Mesenteric fat pad (tissue), 1 donor: Measurements from ENCODE around the gene PYCR2. TPM values are rescaled to one million over a fixed set of nuclear protein-coding genes. Genes with fewer than 3 reads are reported as not detected.

Experiments
- DNase-seq: peaks from one replicate; pipeline ENCODE4 v3.0.0-alpha.2; 2020; ENCODE audit warnings: low spot score
- microRNA-seq: library from miRNA; unstranded; fragments of <30 nt; microRNA quantifications from one replicate; pipeline ENCODE4 v1.2.0, GENCODE V29; 2020; ENCODE audit warnings: borderline number of aligned reads
- total RNA-seq: library from RNA; stranded (reverse); fragmentation: NEBNext Ultra II Directional; extraction: Animal tissue kit (Norgen Biotek cat#: 25700); gene quantifications from one replicate; pipeline ENCODE4 v1.2.1, GENCODE V29; 2021
- donor health status: DM: yes; HTN: yes; CAD: no.

The PYCR2 gene
- total RNA-seq, 1 donor from 2014 or later: 48.9 TPM

DNA sequence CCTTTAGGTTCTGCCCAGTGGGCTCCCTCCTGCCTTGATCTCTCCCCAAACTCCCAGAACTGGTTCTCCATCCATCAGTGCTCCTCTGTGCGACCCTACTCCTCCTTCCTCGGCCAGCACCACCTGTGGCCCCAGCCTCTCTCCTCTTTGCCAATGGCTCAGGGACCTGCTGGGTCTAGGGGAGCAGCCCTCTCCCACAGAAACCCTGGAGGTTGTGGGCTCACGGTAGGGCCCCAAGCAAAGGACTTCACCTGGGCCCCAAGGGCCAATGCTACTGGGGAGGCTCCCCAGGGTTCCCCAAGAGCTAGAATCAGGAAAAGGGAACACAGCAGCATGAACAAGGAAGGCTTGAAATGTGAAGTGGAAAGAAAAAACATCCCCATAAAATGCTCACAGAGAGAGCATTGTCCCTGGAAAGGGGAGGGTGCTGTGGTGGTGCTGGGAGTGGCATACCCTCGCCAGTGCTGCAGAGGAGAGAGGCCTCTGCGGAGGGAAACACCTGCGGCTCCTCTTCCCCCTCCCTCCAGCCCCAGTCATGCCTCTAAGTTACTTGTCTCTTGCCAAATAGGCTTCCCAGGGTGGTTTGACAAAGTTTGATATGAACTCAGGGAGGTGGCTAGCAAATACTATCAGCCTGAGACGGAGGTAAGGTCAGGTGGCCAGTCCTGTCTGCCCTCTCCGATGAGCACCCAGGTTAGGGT is 44.4 kb downstream of the PYCR2 start:
- no peak for DNase-seq

- no peak for DNase-seq
Observed at GRCh38 chr1:225878282-225878681, 45.8 kb downstream of the PYCR2 start.

GRCh38 chr1:225877580-225877979 is 46.5 kb downstream of the PYCR2 start:
- no peak for DNase-seq

DNA sequence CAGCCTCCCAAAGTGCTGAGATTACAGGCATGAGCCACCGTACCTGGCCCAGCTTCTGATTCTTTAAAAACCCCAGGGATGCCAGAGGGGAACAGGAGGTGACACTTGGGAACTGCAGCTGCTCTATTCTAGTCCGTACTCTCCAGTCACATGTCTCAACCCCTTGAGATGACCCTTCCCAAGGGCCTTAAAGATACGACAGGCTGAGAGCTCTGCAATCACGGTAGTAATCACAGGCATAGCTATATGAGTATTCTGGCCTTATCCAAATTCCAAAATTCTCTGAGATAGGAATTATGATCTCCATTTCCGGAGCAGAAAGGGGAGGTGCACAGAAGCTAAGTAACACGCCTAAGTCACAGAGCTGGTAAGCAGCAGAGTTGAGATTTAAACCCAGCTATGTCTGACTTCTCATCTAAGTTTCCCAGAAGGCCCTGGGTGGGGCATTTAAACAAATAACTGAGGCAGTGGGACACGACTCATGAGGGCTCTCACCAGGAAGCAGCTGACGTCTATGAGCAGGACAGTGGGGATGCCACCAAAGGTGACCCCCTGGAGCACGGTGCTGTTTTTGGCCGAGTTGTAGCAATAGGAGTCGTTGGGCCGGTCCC is 47.0 kb downstream of the PYCR2 start:
- DNase-seq: no peak

DNA sequence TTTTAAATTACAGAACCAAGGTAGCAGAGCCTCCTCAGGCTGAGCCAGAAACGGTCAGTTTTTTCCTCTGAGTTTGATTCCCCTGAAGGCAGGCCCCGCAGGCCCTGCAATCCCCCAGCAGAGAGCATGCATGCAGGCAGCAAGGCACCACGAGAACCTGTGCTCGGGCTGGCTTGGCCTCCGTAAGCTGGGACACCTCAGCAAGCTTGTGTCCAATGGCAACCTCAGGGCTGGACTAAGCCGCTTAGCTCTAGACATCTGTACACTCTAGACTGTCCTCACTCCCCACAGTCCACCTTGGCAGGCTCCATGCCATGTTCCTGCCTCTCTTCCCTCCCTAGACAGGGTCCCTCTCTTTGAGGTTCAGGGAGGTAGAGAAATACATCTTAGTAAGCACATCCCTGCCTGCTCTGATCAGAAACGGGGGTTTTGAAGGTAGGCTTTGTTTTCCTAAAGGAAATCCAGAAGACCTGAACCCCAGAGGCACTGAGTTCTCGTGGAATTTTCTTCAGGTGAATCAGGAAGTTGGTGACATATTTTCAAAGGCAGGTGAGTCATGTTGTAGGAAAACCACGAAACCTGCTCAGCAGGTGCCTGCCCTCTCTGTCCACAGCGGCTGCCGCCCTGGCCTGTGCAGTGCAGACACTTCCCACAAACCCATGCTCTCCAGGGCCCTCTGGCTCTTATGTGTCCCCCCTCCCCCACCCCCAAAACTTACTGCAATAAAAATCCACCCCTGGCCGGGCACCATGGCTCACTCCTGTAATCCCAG is 48.8 kb downstream of the PYCR2 start:
- no peak for DNase-seq

DNA sequence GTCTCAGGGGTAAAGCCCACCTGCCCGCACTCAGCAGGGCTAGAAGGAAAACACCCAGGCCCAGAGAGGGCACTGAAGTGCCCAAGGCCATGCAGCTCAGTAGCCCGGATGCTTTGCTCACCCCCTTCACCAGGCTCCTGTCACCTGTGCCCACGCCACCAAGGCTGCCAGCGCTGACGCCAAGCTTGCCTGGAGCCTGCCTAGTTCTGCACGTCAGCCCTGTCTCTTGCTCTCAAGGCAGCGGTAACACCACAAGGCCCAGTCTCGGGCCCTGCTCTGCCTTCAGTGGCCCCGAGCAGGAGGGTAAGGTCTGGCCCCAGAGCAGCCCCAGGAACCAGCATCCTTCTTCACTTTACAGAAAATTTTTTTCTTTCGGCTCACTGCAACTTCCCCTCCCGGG is 49.6 kb downstream of the PYCR2 start:
- DNase-seq: no peak

DNA sequence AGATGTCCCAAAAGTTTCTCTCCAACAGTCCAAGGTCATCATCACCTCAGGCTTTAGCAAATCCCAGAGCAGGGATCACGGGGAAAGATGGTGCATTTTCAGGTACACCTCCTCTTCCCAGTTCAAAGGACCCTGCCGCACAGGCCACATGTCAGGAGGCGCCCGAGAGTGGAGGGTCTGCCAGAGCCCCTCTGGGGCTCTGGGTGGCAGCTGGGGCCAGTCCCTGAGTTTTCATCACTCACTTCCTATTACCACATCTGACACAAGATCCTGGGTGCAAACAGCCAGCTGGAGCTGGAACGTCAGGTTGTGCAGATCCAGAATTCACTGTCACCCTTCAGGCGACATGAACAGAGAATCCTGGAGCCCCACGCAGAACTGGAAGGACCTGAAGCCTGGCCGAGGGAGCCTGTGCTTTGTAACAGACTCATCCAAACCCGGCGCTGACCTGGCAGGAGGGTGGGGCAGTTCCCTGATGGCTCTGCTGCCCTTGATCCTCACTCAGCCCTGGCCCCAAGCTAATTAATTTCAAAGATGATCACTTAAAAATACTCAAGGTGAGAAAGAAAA is 50.7 kb downstream of the PYCR2 start:
- no peak for DNase-seq

- no peak for DNase-seq
Observed at GRCh38 chr1:225872075-225872430, 52.0 kb downstream of the PYCR2 start.

- no peak for DNase-seq
Observed at GRCh38 chr1:225871359-225872074, 52.5 kb downstream of the PYCR2 start.

DNA sequence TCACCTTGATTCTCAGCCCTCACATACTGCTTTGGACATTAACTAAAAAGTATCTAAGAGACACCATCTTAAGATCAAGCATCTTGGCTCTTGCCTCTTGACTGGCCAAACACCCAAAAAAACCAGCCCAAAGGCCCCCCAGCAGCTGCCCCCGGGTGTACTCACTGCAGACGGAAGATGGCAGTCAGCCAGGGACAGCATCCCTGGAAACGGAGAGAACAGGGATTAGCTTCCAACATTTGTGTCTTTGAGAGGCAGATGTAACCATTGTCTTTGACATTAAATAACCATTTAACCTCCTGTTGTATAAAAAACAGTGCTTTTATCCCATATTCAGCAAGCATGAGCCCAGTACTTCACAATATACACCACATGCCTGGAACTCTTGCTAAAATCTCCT is 53.1 kb downstream of the PYCR2 start:
- no peak for DNase-seq

Small RNA genes lying within 50 kb of the gene (microRNA-seq; reads per million reads assigned to microRNA genes)
- not detected for gene MIR6741

Other genes starting within 250 kb of the PYCR2 start
- 125 TPM for gene SRP9, start 146.4 kb downstream of the PYCR2 start, total RNA-seq
- 288 TPM for gene EPHX1, start 114.1 kb downstream of the PYCR2 start, total RNA-seq
- gene TMEM63A, start 41.9 kb downstream of the PYCR2 start, total RNA-seq: 79.7 TPM
- not detected for gene LEFTY1, start 35.1 kb downstream of the PYCR2 start, total RNA-seq
- gene LEFTY2, start 17.0 kb upstream of the PYCR2 start, total RNA-seq: 2.2 TPM
- gene SDE2, start 75.1 kb upstream of the PYCR2 start, total RNA-seq: 20.1 TPM
- gene H3-3A, start 138.5 kb upstream of the PYCR2 start, total RNA-seq: 321 TPM